Cardiac muscle cell (in vitro differentiated cells and primary cell): ENCODE measurements around the gene CMC2. TPM values are rescaled to one million over a fixed set of nuclear protein-coding genes. Genes with fewer than 3 reads are reported as not detected.

Source experiments
- DNase-seq, 2 donors: peaks; one replicate each; pipeline versions ENCODE4 v3.0.0 to v3.0.0-alpha.2; 2010 to 2017; ENCODE audit warnings: low read depth in 1 of 2, low spot score in 1 of 2
- H3K27ac ChIP-seq: fragments of 200-600 bp; sonication (generic); 2 replicates; pipeline ENCODE4 v1.5.1; 2016
- H3K27me3 ChIP-seq: fragments of 200-600 bp; sonication (generic); 2 replicates; pipeline ENCODE4 v1.6.0; 2016; ENCODE audit warnings: control low read depth
- H3K36me3 ChIP-seq: fragments of 200-600 bp; sonication (generic); 2 replicates; pipeline ENCODE4 v1.5.1; 2016; ENCODE audit warnings: control low read depth
- H3K4me1 ChIP-seq: fragments of 200-600 bp; sonication (generic); 2 replicates; pipeline ENCODE4 v1.8.1; 2017; ENCODE audit warnings: low read depth, mild to moderate bottlenecking, mixed run types
- H3K4me3 ChIP-seq: fragments of 200-600 bp; sonication (generic); 2 replicates; pipeline ENCODE4 v1.5.1; 2016; ENCODE audit warnings: mild to moderate bottlenecking
- H3K9me3 ChIP-seq: fragments of 200-600 bp; sonication (generic); 2 replicates; pipeline ENCODE4 v1.5.1; 2017; ENCODE audit warnings: low read depth, mild to moderate bottlenecking, control low read depth
- CTCF ChIP-seq: IDR thresholded peaks from 2 replicates; pipeline ENCODE4 v1.5.1; 2012; ENCODE audit warnings: low read depth, mild to moderate bottlenecking, low read length
- polyA plus RNA-seq: library from polyadenylated mRNA; unstranded; fragments of >200 nt; fragmentation: Nextera tagmentation; extraction: Ambion mirVana; gene quantifications from 2 replicates; pipeline ENCODE4 v1.2.1, GENCODE V29; 2016
- total RNA-seq: library from RNA; depleted of rRNA; stranded (reverse); fragments of >200 nt; gene quantifications from 2 replicates; pipeline ENCODE4 v1.2.3, GENCODE V29; 2016

The CMC2 gene
- total and polyA plus RNA-seq, 2 experiments from 2014 or later: 61.1 to 138 TPM

- Histone ChIP-seq H3K4me3 (no peak overlapping the region), H3K27me3 (peaks cover 25% of the 10 kb centered on the region), H3K36me3 (no peaks in the 10 kb centered on the region), H3K9me3 (no peaks in the 10 kb centered on the region), H3K27ac (no peak overlapping the region), H3K4me1 (no peaks in the 10 kb centered on the region)
- peak in 1 of 2 donors; percentile 99 for DNase-seq
- TF ChIP-seq CTCF: peak; percentile 13
Observed at GRCh38 chr16:80938004-80938878, 68.4 kb downstream of the CMC2 start.

GRCh38 chr16:80936410-80936809, 70.3 kb downstream of the CMC2 start:
- Histone ChIP-seq H3K27ac (no peak overlapping the region), H3K4me3 (no peak overlapping the region), H3K27me3 (peaks cover 41% of the 10 kb centered on the region), H3K36me3 (no peaks in the 10 kb centered on the region), H3K9me3 (no peaks in the 10 kb centered on the region), H3K4me1 (no peaks in the 10 kb centered on the region)
- peak in 1 of 2 donors; percentile 78 for DNase-seq
- no peak for TF ChIP-seq CTCF

GRCh38 chr16:80935691-80936090, 71.0 kb downstream of the CMC2 start:
- Histone ChIP-seq H3K4me3 (no peak overlapping the region), H3K4me1 (no peaks in the 10 kb centered on the region), H3K27me3 (peaks cover 42% of the 10 kb centered on the region), H3K36me3 (no peaks in the 10 kb centered on the region), H3K9me3 (no peaks in the 10 kb centered on the region), H3K27ac (no peak overlapping the region)
- no peak for DNase-seq
- no peak for TF ChIP-seq CTCF

GRCh38 chr16:80932708-80933095, 74.0 kb downstream of the CMC2 start:
- Histone ChIP-seq H3K27me3 (peaks cover 47% of the 10 kb centered on the region), H3K4me1 (no peaks in the 10 kb centered on the region), H3K36me3 (no peaks in the 10 kb centered on the region), H3K27ac (no peak overlapping the region), H3K9me3 (no peaks in the 10 kb centered on the region), H3K4me3 (peak overlapping the region; percentile 24)
- no peak for TF ChIP-seq CTCF
- DNase-seq: peak in 1 of 2 donors; percentile 92

GRCh38 chr16:80931801-80932707, 74.6 kb downstream of the CMC2 start:
- no peak overlapping the region for H3K27ac ChIP-seq
- no peaks in the 10 kb centered on the region for H3K4me1 ChIP-seq
- H3K36me3 ChIP-seq: no peaks in the 10 kb centered on the region
- peaks cover 47% of the 10 kb centered on the region for H3K27me3 ChIP-seq
- DNase-seq: peak; percentile 62 to 91
- TF ChIP-seq CTCF: no peak
- H3K4me3 ChIP-seq: peak overlapping the region; percentile 24
- H3K9me3 ChIP-seq: no peaks in the 10 kb centered on the region
